Liver (tissue), 9 donors: ENCODE measurements around the gene EHD1. TPM values are rescaled to one million over a fixed set of nuclear protein-coding genes. Genes with fewer than 3 reads are reported as not detected.

Experiments
- DNase-seq: peaks from one replicate; pipeline ENCODE4 v3.0.0-alpha.2; 2017; ENCODE audit warnings: low spot score
- H3K27ac ChIP-seq, 2 donors: one replicate each; pipeline ENCODE4 v1.7.0; 2013; ENCODE audit warnings: inconsistent platforms in 2 of 2, low read length in 2 of 2, control low read depth in 1 of 2, low read depth in 1 of 2, mild to moderate bottlenecking in 1 of 2
- H3K27me3 ChIP-seq, 4 donors: one replicate each; pipeline versions ENCODE4 v1.6.1 to v1.7.0; 2013; ENCODE audit warnings: low read length in 3 of 4, inconsistent platforms in 1 of 4, mild to moderate bottlenecking in 1 of 4, moderate library complexity in 1 of 4; ENCODE audit not compliant: control insufficient read depth in 4 of 4, insufficient read depth in 4 of 4
- H3K36me3 ChIP-seq, 4 donors: one replicate each; pipeline versions ENCODE4 v1.6.1 to v1.7.0; 2013; ENCODE audit warnings: low read length in 3 of 4, mild to moderate bottlenecking in 3 of 4, low read depth in 1 of 4, moderate library complexity in 1 of 4; ENCODE audit not compliant: control insufficient read depth in 4 of 4, insufficient read depth in 3 of 4
- H3K4me1 ChIP-seq, 4 donors: one replicate each; pipeline versions ENCODE4 v1.6.1 to v1.7.0; 2013; ENCODE audit warnings: low read length in 3 of 4, mild to moderate bottlenecking in 3 of 4, moderate library complexity in 1 of 4; ENCODE audit not compliant: control insufficient read depth in 4 of 4, insufficient read depth in 4 of 4
- H3K4me3 ChIP-seq, 3 donors: one replicate each; pipeline versions ENCODE4 v1.6.1 to v1.7.0; 2013; ENCODE audit warnings: low read length in 3 of 3, control low read depth in 1 of 3, low read depth in 1 of 3, mild to moderate bottlenecking in 1 of 3
- H3K9ac ChIP-seq, 2 donors: one replicate each; pipeline ENCODE4 v1.7.0; 2013; ENCODE audit warnings: low read length in 2 of 2, mild to moderate bottlenecking in 2 of 2, moderate library complexity in 2 of 2, control low read depth in 1 of 2, low read depth in 1 of 2
- H3K9me3 ChIP-seq, 4 donors: one replicate each; pipeline versions ENCODE4 v1.6.1 to v1.7.0; 2013; ENCODE audit warnings: low read length in 3 of 4; ENCODE audit not compliant: control insufficient read depth in 4 of 4
- ATF3 ChIP-seq: IDR thresholded peaks from 2 replicates; pipeline ENCODE4 v1.6.1; 2016; ENCODE audit warnings: antibody characterized with exemption
- CTCF ChIP-seq: fragments of 150-350 bp; IDR thresholded peaks from 2 replicates; pipeline ENCODE4 v1.5.1; 2017; ENCODE audit warnings: improper control_type of control experiment, low read depth, low read length; ENCODE audit not compliant: missing input control
- HNF4A ChIP-seq, 2 donors: conservative IDR thresholded peaks; 2 replicates each; pipeline ENCODE4 v1.6.1; 2016; ENCODE audit warnings: antibody characterized with exemption in 2 of 2, mild to moderate bottlenecking in 2 of 2
- JUND ChIP-seq, 2 donors: IDR thresholded peaks; 2 replicates each; pipeline ENCODE4 v1.6.1; 2016; ENCODE audit warnings: antibody characterized with exemption in 2 of 2
- MAX ChIP-seq: IDR thresholded peaks from 2 replicates; pipeline ENCODE4 v1.6.1; 2016; ENCODE audit warnings: antibody characterized with exemption
- RAD21 ChIP-seq, 2 donors: IDR thresholded peaks; 2 replicates each; pipeline ENCODE4 v1.6.1; 2016; ENCODE audit warnings: antibody characterized with exemption in 2 of 2, mild to moderate bottlenecking in 2 of 2
- REST ChIP-seq: IDR thresholded peaks from 2 replicates; pipeline ENCODE4 v1.6.1; 2016; ENCODE audit warnings: antibody characterized with exemption, mild to moderate bottlenecking
- SP1 ChIP-seq: IDR thresholded peaks from 2 replicates; pipeline ENCODE4 v1.6.1; 2018; ENCODE audit warnings: antibody characterized with exemption, mild to moderate bottlenecking
- WGBS: extraction: QIAGEN DNeasy Blood & Tissue Kit; methylation state at CpG from one replicate; pipeline ENCODE4 v1.1.7; 2013; 5-methylcytosine and 5-hydroxymethylcytosine counted together
- polyA plus RNA-seq, 2 donors: library from polyadenylated mRNA; stranded (reverse) in 1 of 2; unstranded in 1 of 2; fragments of 200-250 nt in 1 of 2; fragments of >200 nt in 1 of 2; fragmentation: Nextera tagmentation in 1 of 2; extraction: Ambion mirVana in 1 of 2; gene quantifications; one replicate each; pipeline versions ENCODE4 v1.2.1 to v1.2.3, GENCODE V29; 2013 to 2015
- total RNA-seq, 2 donors: library from RNA; depleted of rRNA; stranded (reverse); fragments of >200 nt; gene quantifications; one replicate each; pipeline ENCODE4 v1.2.3, GENCODE V29; 2014
- donor health status: healthy.
- donor health status: healthy.
- donor health status: healthy.
- donor health status: healthy.
- donor health status: healthy.

EHD1 gene
- total and polyA plus RNA-seq, 4 donors, result 8.3 to 36.4 (median 19.2) TPM

DNA sequence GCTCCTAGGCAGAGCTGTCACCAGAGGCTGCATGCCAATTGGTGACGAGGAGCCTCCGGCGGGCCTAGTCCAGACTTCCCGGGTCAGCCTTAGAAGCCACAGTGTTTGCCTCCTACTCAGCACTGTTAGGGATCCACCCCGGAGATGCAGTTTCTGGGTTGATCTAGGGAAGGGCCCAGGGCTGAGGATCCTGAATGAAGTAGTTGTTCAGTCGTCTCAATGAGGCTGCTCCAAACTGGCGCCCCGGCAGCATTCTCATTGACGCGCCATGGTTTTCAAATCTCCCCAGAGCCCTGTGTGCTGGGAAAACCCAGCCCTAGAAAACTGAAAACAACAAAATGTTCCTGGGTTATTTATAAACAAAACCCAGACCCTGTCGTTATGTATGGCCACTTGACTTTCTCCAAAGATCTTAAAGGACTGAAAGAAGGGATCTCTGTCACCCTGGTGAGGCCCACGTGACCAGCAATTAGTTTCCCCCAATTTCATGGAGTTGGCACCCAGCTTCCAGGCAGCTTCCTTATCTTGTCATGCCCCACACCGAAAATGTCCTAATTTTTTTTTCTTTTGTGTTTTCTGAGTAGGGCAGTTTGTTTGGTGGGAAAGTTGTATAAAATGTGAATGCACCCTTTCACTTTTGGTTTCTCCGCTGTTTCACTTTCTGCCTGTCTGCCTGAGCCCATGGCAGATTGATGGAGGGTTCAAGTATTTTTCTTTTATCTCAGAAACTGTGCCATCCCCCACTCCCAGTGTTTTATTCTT, 2.0 kb upstream of the EHD1 start (continued):
- TF ChIP-seq REST (no peak), JUND (IDR thresholded peaks at IDR 0.05) (no peak), MAX (no peak), RAD21 (IDR thresholded peaks at IDR 0.05) (no peak)

DNA sequence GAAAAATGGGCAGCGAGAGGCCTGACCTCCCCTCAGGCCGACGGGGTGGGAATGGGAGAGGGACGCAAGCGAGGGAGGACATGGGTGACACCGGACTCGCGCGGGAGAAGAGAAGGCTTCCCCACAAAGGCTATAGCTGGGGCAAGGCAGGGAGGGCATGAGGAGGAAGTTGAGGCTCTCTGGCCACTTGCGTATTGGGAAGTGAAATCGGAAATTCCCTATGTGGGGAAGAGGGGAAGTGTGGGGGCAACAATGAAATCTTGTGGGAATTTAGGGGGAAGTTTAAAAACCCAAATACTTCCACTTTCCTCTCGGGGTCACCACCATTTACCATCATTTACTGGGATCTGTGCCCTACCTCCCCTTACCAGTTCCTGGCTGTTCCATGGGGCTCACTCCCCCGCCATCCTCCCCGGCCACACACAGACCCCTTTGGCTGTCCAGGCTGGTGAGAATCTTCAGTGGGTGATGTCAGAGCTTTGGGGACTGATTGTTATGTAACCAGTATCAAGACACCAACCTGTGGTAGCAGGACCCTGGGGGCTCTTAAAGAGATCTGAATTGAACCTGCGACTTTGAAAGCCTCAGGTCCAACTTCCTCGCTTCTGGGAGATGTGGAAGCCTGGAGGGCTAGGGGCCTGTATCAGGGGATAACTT, 951 bp upstream of the EHD1 start:
- 23% methylated on average over 16 of the region's 16 CpGs for WGBS
- H3K4me1 ChIP-seq, result peaks cover 11 to 56% (median 47%) of the 10 kb centered on the region in 4 donors

More for the DNA sequence above, 951 bp upstream of the EHD1 start:
- Histone ChIP-seq H3K4me3 (peak overlapping the region; percentile 61 to 72 (median 64)), H3K27me3 (no peaks in the 10 kb centered on the region), H3K9me3 (no peaks in the 10 kb centered on the region), H3K36me3 (no peaks in the 10 kb centered on the region), H3K27ac (peak overlapping the region; percentile 86 to 90), H3K9ac (peak overlapping the region; percentile 52 to 76)
- TF ChIP-seq MAX, result no peak
- TF ChIP-seq CTCF, result no peak
- no peak for TF ChIP-seq HNF4A (conservative IDR thresholded peaks at IDR 0.05)
- TF ChIP-seq ATF3, result no peak
- TF ChIP-seq SP1, result no peak
- no peak for DNase-seq
